Measurements from ENCODE around the gene TADA1. TPM values are rescaled to one million over a fixed set of nuclear protein-coding genes. Genes with fewer than 3 reads are reported as not detected.

TADA1 gene
- total RNA-seq, 1 experiment from 2014 or later, result 16.6 TPM

DNA sequence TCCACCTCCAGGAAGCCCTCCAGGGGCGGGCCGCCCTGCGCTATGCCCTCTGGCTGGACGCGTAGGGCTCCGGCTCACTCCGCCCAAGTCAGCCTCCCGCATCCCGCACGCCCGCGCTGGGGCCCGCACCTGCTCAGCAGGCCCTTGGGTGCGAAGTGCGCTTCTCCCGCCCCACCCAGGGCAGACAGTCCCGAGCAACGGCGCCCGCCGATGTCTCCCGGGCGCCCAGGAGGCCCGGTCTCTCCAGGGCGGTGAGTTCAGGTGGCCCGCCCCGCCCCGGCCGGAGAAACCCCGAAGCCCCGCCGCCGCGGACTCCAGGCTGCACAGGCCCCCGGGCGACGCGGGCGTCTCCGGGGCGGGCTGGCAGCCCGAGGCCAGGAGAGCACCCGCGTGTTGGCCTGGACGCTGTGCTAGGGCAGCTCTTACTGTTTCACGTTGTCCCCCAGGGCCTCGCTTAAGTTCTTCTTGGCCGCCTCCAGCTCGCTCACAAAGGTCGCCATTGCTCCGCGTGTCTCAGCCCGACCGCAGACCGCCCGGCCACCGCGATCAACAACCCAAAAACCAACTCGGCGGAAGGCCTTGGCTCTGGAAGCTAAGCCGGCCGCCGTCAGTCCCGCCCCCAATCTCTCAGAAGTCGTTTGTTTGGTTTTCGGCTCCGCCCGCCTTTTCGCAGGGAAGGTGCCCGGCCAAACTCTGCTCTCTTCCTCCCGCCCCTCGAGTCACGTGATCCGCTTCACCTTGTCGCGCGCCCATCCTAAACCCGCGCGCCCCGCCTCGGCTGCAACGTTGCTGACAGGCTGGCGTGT, at the start of gene TADA1 (continued):
- peak; percentile 37; the same call in 1 of the 2 replicates for TF ChIP-seq GABPB1 (CRISPR knock-in tag; IDR thresholded peaks at IDR 0.05)

DNA sequence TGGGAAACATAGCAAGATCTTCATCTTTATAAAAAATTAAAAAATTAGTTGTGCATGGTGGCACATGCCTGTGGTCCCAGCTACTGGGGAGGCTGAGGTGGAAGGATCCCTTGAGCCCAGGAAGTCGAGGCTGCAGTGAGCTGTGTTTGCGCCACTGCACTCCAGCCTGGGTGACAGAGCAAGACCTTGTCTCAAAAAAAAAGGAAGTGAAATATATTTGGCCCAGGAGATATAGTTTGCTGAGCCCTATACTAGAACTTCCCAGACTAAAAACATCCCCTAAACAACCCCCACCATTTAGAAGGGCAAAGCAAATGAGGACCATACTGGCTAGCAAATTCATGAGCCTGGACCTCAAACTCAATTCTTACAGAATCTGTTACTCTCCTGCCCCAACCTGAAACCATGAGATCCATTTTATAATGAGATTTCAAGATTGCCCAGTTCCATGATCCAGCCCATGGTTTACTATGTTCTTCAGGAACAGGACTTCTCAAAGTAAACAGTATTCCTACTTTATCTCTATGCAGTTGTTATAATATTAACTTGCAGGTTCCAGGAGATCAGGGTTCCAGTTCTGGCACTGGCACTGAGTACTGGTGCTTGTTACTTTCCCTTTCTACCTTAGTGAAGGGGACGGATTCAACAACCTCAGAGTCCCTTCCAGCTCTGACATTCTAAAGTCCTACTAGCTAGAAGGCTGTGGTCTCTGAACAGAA, 48.9 kb upstream of the TADA1 start:
- Mint-ChIP-seq H3K27ac (no peak overlapping the region), H3K36me3 (no peaks in the 10 kb centered on the region), H3K27me3 (ENCODE audit: low read depth) (peaks cover 35% of the 10 kb centered on the region), H3K4me1 (peaks cover 11% of the 10 kb centered on the region), H3K9me3 (peaks cover 4% of the 10 kb centered on the region; the same call in 1 of the 2 replicates), H3K4me3 (no peak overlapping the region)
- CTCF ChIA-PET, result interaction anchor here (1.0 to 1.9 kb wide), 3 partner anchors 15 to 134 kb away, joined by 3 to 10 read pairs (median 4); no protein-coding TSS in a partner anchor
- DNase-seq (ENCODE audit: low spot score), result no peak
- no peak for TF ChIP-seq ZNF416 (CRISPR knock-in tag; IDR thresholded peaks at IDR 0.05)
- TF ChIP-seq, protein P1, sequence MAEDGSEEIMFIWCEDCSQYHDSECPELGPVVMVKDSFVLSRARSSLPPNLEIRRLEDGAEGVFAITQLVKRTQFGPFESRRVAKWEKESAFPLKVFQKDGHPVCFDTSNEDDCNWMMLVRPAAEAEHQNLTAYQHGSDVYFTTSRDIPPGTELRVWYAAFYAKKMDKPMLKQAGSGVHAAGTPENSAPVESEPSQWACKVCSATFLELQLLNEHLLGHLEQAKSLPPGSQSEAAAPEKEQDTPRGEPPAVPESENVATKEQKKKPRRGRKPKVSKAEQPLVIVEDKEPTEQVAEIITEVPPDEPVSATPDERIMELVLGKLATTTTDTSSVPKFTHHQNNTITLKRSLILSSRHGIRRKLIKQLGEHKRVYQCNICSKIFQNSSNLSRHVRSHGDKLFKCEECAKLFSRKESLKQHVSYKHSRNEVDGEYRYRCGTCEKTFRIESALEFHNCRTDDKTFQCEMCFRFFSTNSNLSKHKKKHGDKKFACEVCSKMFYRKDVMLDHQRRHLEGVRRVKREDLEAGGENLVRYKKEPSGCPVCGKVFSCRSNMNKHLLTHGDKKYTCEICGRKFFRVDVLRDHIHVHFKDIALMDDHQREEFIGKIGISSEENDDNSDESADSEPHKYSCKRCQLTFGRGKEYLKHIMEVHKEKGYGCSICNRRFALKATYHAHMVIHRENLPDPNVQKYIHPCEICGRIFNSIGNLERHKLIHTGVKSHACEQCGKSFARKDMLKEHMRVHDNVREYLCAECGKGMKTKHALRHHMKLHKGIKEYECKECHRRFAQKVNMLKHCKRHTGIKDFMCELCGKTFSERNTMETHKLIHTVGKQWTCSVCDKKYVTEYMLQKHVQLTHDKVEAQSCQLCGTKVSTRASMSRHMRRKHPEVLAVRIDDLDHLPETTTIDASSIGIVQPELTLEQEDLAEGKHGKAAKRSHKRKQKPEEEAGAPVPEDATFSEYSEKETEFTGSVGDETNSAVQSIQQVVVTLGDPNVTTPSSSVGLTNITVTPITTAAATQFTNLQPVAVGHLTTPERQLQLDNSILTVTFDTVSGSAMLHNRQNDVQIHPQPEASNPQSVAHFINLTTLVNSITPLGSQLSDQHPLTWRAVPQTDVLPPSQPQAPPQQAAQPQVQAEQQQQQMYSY (CRISPR knock-in tag; IDR thresholded peaks at IDR 0.05), result peak; percentile 58; the same call in 1 of the 2 replicates
- no peak for ATAC-seq
- POLR2A ChIA-PET, result interaction anchor here (0.6 kb wide), 1 partner anchor 220 kb away, joined by 6 read pairs; no protein-coding TSS in a partner anchor

DNA sequence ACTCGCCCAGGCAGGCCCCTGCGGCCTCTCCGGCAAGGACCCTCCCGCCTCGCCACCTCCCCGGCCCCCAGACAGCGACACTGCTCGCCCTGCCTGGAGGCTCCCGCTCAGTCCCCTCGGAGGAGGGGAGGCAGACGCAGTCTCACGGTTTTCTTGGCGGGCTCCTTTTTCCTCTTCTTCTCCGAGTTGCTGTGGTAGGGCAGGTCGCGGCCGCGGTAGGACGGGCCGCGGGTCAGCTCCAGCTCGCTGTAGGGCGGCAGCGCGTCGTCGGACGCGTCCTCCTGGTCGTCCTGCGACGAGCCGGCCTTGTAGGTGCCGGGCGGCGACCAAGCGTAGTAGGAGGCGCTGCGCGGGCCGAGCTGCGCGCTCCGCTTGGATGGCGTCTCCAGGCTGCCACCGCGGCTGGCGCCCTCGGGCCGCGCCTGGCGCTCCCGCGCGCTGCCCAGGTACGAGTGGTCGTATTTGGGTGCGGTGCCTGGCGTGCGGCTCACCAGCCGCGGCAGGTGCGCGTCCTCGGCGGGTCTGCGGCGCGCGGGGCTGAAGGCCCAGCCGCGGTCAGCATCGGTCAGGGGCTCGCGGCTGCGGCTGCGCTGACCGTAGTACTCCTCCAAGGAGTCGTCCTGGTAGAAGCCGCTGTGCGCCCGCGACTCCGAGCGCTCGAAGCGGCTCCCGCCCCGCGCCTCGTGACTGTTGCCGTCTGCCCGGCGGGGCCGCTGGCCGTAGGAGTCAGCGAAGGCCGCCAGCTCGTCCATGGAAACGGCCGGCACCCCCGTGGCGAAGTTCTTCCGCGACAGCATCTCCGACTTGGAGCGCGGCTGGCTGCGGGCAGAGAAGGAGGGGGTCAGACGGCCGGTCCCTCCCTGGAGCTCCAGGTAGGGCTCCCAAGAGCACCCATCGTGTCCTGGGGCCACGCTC, 44.8 kb upstream of the TADA1 start:
- peaks cover 59% of the 10 kb centered on the region for H3K27me3 Mint-ChIP-seq (ENCODE audit: low read depth)
- CTCF ChIA-PET, result interaction anchor here (0.6 to 2.4 kb wide), 3 partner anchors 10 to 143 kb away, joined by 3 to 22 read pairs (median 19); no protein-coding TSS in a partner anchor
- peak; percentile 75 for DNase-seq (ENCODE audit: low spot score)
- H3K4me1 Mint-ChIP-seq, result peaks cover 20% of the 10 kb centered on the region
- peak overlapping the region; percentile 71 for H3K4me3 Mint-ChIP-seq
- no peaks in the 10 kb centered on the region for H3K9me3 Mint-ChIP-seq
- H3K27ac Mint-ChIP-seq, result no peak overlapping the region
- peak; percentile 83 for ATAC-seq
- POLR2A ChIA-PET, result interaction anchor here (0.8 kb wide), 1 partner anchor 45 kb away, joined by 4 read pairs; the partner anchor contains the start of gene TADA1
- no peaks in the 10 kb centered on the region for H3K36me3 Mint-ChIP-seq
- TF ChIP-seq, protein P2, sequence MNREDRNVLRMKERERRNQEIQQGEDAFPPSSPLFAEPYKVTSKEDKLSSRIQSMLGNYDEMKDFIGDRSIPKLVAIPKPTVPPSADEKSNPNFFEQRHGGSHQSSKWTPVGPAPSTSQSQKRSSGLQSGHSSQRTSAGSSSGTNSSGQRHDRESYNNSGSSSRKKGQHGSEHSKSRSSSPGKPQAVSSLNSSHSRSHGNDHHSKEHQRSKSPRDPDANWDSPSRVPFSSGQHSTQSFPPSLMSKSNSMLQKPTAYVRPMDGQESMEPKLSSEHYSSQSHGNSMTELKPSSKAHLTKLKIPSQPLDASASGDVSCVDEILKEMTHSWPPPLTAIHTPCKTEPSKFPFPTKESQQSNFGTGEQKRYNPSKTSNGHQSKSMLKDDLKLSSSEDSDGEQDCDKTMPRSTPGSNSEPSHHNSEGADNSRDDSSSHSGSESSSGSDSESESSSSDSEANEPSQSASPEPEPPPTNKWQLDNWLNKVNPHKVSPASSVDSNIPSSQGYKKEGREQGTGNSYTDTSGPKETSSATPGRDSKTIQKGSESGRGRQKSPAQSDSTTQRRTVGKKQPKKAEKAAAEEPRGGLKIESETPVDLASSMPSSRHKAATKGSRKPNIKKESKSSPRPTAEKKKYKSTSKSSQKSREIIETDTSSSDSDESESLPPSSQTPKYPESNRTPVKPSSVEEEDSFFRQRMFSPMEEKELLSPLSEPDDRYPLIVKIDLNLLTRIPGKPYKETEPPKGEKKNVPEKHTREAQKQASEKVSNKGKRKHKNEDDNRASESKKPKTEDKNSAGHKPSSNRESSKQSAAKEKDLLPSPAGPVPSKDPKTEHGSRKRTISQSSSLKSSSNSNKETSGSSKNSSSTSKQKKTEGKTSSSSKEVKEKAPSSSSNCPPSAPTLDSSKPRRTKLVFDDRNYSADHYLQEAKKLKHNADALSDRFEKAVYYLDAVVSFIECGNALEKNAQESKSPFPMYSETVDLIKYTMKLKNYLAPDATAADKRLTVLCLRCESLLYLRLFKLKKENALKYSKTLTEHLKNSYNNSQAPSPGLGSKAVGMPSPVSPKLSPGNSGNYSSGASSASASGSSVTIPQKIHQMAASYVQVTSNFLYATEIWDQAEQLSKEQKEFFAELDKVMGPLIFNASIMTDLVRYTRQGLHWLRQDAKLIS (CRISPR knock-in tag; IDR thresholded peaks at IDR 0.05; ENCODE audit: borderline replicate concordance), result 0 out of 2 replicates have a peak, but pooled peaks have one; percentile 17
- TF ChIP-seq, protein P3, sequence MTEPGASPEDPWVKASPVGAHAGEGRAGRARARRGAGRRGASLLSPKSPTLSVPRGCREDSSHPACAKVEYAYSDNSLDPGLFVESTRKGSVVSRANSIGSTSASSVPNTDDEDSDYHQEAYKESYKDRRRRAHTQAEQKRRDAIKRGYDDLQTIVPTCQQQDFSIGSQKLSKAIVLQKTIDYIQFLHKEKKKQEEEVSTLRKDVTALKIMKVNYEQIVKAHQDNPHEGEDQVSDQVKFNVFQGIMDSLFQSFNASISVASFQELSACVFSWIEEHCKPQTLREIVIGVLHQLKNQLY (CRISPR knock-in tag; IDR thresholded peaks at IDR 0.05), result no peak
- TF ChIP-seq ETV6 (CRISPR knock-in tag; IDR thresholded peaks at IDR 0.05), result peak; percentile 77
- TF ChIP-seq ZNF317 (CRISPR knock-in tag; IDR thresholded peaks at IDR 0.05; ENCODE audit: borderline replicate concordance, low read depth), result 0 out of 2 replicates have a peak, but pooled peaks have one; percentile 21
- no peak for TF ChIP-seq CBFB (CRISPR knock-in tag; IDR thresholded peaks at IDR 0.05; ENCODE audit: low read depth)
- TF ChIP-seq, protein P4, sequence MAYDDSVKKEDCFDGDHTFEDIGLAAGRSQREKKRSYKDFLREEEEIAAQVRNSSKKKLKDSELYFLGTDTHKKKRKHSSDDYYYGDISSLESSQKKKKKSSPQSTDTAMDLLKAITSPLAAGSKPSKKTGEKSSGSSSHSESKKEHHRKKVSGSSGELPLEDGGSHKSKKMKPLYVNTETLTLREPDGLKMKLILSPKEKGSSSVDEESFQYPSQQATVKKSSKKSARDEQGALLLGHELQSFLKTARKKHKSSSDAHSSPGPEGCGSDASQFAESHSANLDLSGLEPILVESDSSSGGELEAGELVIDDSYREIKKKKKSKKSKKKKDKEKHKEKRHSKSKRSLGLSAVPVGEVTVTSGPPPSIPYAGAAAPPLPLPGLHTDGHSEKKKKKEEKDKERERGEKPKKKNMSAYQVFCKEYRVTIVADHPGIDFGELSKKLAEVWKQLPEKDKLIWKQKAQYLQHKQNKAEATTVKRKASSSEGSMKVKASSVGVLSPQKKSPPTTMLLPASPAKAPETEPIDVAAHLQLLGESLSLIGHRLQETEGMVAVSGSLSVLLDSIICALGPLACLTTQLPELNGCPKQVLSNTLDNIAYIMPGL (CRISPR knock-in tag; IDR thresholded peaks at IDR 0.05), result peak; percentile 80
- TF ChIP-seq, protein P5, sequence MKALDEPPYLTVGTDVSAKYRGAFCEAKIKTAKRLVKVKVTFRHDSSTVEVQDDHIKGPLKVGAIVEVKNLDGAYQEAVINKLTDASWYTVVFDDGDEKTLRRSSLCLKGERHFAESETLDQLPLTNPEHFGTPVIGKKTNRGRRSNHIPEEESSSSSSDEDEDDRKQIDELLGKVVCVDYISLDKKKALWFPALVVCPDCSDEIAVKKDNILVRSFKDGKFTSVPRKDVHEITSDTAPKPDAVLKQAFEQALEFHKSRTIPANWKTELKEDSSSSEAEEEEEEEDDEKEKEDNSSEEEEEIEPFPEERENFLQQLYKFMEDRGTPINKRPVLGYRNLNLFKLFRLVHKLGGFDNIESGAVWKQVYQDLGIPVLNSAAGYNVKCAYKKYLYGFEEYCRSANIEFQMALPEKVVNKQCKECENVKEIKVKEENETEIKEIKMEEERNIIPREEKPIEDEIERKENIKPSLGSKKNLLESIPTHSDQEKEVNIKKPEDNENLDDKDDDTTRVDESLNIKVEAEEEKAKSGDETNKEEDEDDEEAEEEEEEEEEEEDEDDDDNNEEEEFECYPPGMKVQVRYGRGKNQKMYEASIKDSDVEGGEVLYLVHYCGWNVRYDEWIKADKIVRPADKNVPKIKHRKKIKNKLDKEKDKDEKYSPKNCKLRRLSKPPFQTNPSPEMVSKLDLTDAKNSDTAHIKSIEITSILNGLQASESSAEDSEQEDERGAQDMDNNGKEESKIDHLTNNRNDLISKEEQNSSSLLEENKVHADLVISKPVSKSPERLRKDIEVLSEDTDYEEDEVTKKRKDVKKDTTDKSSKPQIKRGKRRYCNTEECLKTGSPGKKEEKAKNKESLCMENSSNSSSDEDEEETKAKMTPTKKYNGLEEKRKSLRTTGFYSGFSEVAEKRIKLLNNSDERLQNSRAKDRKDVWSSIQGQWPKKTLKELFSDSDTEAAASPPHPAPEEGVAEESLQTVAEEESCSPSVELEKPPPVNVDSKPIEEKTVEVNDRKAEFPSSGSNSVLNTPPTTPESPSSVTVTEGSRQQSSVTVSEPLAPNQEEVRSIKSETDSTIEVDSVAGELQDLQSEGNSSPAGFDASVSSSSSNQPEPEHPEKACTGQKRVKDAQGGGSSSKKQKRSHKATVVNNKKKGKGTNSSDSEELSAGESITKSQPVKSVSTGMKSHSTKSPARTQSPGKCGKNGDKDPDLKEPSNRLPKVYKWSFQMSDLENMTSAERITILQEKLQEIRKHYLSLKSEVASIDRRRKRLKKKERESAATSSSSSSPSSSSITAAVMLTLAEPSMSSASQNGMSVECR (CRISPR knock-in tag; IDR thresholded peaks at IDR 0.05; ENCODE audit: borderline replicate concordance), result peak; percentile 39
- TF ChIP-seq EMX1 (CRISPR knock-in tag; IDR thresholded peaks at IDR 0.05), result no peak
